Activated naive CD4-positive, alpha-beta T cell treated with anti-CD3 and anti-CD28 coated beads, Interleukin-2, amount 50 U/mL, for 24 hours (primary cell): ENCODE data around the gene OR5I1.
"Not testable (repeated sequence)": the region's sequence is repeated elsewhere in the genome, so short reads cannot be mapped to it uniquely, and the experiment has no call there.

Experiments
- H3K27ac Mint-ChIP-seq: one replicate; pipeline ENCODE4 v1.8.0; 2021; ENCODE audit warnings: mild to moderate bottlenecking, mixed read lengths
- H3K27me3 Mint-ChIP-seq: one replicate; pipeline ENCODE4 v1.8.0; 2021; ENCODE audit warnings: mixed read lengths
- H3K36me3 Mint-ChIP-seq: one replicate; pipeline ENCODE4 v1.8.0; 2021; ENCODE audit warnings: mixed read lengths
- H3K4me1 Mint-ChIP-seq: one replicate; pipeline ENCODE4 v1.8.0; 2021; ENCODE audit warnings: mixed read lengths
- H3K4me3 Mint-ChIP-seq: one replicate; pipeline ENCODE4 v1.8.0; 2021; ENCODE audit warnings: mild to moderate bottlenecking, mixed read lengths
- H3K9me3 Mint-ChIP-seq: one replicate; pipeline ENCODE4 v1.8.0; 2021; ENCODE audit warnings: mixed read lengths

Gene OR5I1

DNA sequence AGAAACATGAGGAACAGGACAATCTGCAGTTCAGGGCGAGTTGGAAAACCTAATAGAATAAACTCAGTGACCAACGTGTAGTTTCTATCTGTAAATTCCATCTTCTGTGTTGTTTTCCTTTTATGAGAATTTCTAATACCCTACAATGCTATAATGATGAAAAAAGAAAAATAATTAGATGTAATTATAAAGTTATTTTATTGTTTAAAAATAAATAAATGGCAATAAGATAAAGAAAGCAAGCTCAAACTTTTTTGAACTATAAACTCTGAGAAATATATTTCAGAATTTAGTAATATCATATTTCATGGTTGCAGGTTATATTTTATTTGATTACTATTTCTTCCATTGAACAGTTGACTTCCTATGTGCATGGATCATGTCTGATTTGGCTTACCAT lies at the start of gene OR5I1:
Gene OR5I1 (minus strand): TSS at position 101 of the 400 bp plus-strand sequence. CDS start 0 bp downstream, at position 101.
- Mint-ChIP-seq H3K4me3 (no peak within 1 kb of the TSS), H3K36me3 (no peaks in the 10 kb centered on the region), H3K9me3 (peaks cover 4% of the 10 kb centered on the region), H3K27me3 (no peaks in the 10 kb centered on the region), H3K27ac (no peak within 1 kb of the TSS), H3K4me1 (no peaks in the 10 kb centered on the region)

- Mint-ChIP-seq H3K4me3 (no peak overlapping the region), H3K9me3 (peaks cover 5% of the 10 kb centered on the region), H3K27ac (no peak overlapping the region), H3K36me3 (no peaks in the 10 kb centered on the region), H3K27me3 (no peaks in the 10 kb centered on the region), H3K4me1 (no peaks in the 10 kb centered on the region)
These were observed 34.7 kb upstream of the OR5I1 start for GRCh38 chr11:55970935-55971334.

DNA sequence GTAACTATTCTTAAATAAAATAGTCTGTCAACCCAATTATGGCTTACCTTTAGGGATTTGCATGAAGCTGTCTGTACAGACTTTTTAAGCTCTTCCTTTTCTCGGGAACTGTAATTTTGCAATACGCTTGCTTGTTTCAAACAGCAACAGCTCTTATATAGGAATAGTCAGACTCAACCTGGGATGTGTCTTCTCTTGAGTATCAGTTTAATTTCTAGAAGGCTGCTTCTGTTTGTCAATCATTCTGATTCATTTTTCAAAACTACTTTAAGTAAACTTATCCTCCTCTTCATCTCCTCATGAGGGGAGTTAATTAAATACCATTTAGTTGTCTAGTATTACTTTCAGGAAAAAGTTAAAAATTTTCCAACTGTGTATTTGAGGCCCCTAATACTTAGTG lies 33.6 kb upstream of the OR5I1 start, which contains the start of gene OR10AG1:
Gene OR10AG1 (minus strand): TSS at position 101 of the 400 bp plus-strand sequence. CDS start 38 bp downstream, at position 63.
- no peaks in the 10 kb centered on the region for H3K4me1 Mint-ChIP-seq
- H3K27ac Mint-ChIP-seq = no peak within 1 kb of the TSS

DNA sequence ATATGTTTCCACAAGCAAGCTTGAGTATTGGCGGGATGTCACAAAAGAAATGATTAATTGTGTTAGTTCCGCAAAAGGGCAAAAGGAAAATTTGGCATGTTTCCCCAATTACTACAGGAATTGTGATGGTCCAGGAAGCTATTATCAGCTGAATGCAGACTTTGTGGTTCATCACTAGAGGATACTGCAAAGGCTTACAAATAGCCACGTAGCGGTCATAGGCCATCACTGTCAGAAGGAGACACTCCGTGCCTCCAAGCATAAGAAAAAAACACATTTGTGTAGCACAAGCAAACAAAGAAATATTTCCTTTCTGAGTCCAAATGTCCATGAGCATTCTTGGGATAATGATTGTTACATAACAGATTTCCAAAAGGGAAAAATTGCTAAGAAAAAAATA lies 31.7 kb upstream of the OR5I1 start:
- H3K27me3 Mint-ChIP-seq = no peaks in the 10 kb centered on the region
- H3K27ac Mint-ChIP-seq = no peak overlapping the region
- H3K4me3 Mint-ChIP-seq = no peak overlapping the region

More for the DNA sequence above, 33.6 kb upstream of the OR5I1 start, which contains the start of gene OR10AG1:
- peaks cover 5% of the 10 kb centered on the region for H3K9me3 Mint-ChIP-seq
- no peaks in the 10 kb centered on the region for H3K27me3 Mint-ChIP-seq
- no peak within 1 kb of the TSS for H3K4me3 Mint-ChIP-seq
- H3K36me3 Mint-ChIP-seq = no peaks in the 10 kb centered on the region

GRCh38 chr11:55966391-55966790 lies 30.2 kb upstream of the OR5I1 start:
- Mint-ChIP-seq H3K4me1 (no peaks in the 10 kb centered on the region), H3K27me3 (no peaks in the 10 kb centered on the region), H3K9me3 (peaks cover 10% of the 10 kb centered on the region), H3K36me3 (no peaks in the 10 kb centered on the region), H3K4me3 (no peak overlapping the region), H3K27ac (no peak overlapping the region)

More for the DNA sequence above, 31.7 kb upstream of the OR5I1 start:
- Mint-ChIP-seq H3K9me3 (peaks cover 6% of the 10 kb centered on the region), H3K4me1 (no peaks in the 10 kb centered on the region), H3K36me3 (no peaks in the 10 kb centered on the region)

DNA sequence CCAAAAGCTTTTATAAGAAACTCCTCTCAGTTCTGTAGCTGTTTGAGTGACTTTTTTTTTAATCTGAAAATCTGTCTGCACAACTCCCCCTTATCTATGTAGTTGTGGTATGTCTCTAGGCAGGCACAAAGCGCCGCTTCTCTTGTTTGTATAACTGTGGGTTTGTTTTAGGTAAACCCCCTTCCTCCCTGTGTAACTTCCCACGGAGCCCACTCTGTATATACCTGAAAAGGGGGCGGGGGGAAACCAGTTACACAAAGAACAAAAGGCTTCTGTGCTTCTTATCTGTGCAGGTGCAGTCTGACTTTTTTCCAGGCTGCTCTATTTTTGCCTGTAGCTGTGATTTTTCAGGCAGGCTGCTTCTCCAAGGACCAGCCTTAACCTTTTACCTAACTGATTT lies 20.3 kb upstream of the OR5I1 start:
- Mint-ChIP-seq H3K4me1 (no peaks in the 10 kb centered on the region), H3K36me3 (no peaks in the 10 kb centered on the region), H3K9me3 (no peaks in the 10 kb centered on the region), H3K27ac (no peak overlapping the region), H3K4me3 (no peak overlapping the region), H3K27me3 (no peaks in the 10 kb centered on the region)

DNA sequence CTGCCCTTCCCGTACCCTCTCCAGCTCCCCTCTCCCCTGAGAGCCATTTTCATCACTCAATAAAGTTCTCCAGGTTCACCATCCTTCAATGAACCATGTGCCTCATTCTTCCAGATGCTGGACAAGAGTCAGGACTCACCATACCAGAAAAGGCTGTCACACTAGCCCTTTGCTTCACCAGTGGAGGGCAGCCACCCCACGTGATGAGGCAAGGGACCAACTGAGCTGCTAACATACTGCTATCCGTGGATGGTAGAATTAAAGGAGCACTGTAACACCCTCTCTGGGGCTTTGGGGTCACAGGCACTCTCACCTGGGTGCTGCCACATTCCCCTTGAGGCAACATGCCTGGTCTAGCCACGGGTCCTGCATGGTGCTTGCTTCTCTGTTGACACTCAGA lies 13.1 kb upstream of the OR5I1 start:
- H3K36me3 Mint-ChIP-seq = no peaks in the 10 kb centered on the region

DNA sequence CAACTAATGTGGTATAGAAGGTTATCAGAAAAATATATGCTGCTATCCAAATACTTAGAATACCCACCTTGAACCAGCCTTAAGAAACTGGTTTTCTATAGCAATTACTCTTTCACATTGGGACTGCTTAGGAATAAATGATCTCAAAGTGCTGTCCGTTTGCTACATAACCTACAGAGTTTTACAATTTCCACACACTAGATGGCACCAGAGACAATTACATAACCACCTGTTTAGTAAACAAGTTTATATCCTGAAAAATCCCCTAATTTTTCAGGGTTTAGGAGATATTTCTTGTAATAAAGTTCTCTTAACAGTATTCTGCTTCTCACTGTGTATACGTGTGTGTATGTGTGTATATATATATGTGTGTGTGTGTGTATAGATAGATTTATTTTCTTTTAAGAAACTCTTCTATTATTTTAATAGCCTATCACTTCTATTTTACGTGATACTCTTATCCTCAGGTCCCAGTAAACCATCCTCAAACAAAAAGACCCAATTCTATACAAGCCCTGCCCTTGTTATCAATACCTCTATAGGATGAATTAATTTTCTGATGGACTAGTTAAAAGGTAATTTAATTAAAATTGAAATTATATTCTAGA lies 6.7 kb upstream of the OR5I1 start:
- no peaks in the 10 kb centered on the region for H3K36me3 Mint-ChIP-seq
- H3K4me3 Mint-ChIP-seq = no peak overlapping the region
- H3K9me3 Mint-ChIP-seq = peaks cover 4% of the 10 kb centered on the region
- no peaks in the 10 kb centered on the region for H3K4me1 Mint-ChIP-seq
- no peak overlapping the region for H3K27ac Mint-ChIP-seq
- H3K27me3 Mint-ChIP-seq = no peaks in the 10 kb centered on the region

More for the DNA sequence above, 13.1 kb upstream of the OR5I1 start:
- Mint-ChIP-seq H3K9me3 (peaks cover 5% of the 10 kb centered on the region), H3K4me3 (no peak overlapping the region), H3K4me1 (no peaks in the 10 kb centered on the region), H3K27me3 (no peaks in the 10 kb centered on the region), H3K27ac (no peak overlapping the region)

GRCh38 chr11:55920537-55920936 lies 15.7 kb downstream of the OR5I1 start:
- Mint-ChIP-seq H3K36me3 (no peaks in the 10 kb centered on the region), H3K4me3 (no peak overlapping the region), H3K27ac (no peak overlapping the region), H3K4me1 (no peaks in the 10 kb centered on the region), H3K27me3 (no peaks in the 10 kb centered on the region), H3K9me3 (no peaks in the 10 kb centered on the region)

- no peak within 1 kb of the TSS for H3K27ac Mint-ChIP-seq
- no peaks in the 10 kb centered on the region for H3K4me1 Mint-ChIP-seq
- no peaks in the 10 kb centered on the region for H3K36me3 Mint-ChIP-seq
- H3K4me3 Mint-ChIP-seq = no peak within 1 kb of the TSS
- no peaks in the 10 kb centered on the region for H3K27me3 Mint-ChIP-seq
- H3K9me3 Mint-ChIP-seq = peaks cover 8% of the 10 kb centered on the region
These were observed 21.7 kb downstream of the OR5I1 start, which contains the start of gene OR5W2 for GRCh38 chr11:55914482-55914881. OR5W2 (minus strand) TSS chr11:55914582; CDS start chr11:55914582, 0 bp downstream.

GRCh38 chr11:55902308-55902707 lies 33.9 kb downstream of the OR5I1 start:
- Mint-ChIP-seq H3K27me3 (no peaks in the 10 kb centered on the region), H3K36me3 (no peaks in the 10 kb centered on the region), H3K4me1 (no peaks in the 10 kb centered on the region), H3K9me3 (peaks cover 9% of the 10 kb centered on the region), H3K4me3 (no peak overlapping the region), H3K27ac (no peak overlapping the region)

GRCh38 chr11:55895216-55895615 lies 41.0 kb downstream of the OR5I1 start:
- H3K36me3 Mint-ChIP-seq = no peaks in the 10 kb centered on the region
- peaks cover 4% of the 10 kb centered on the region for H3K9me3 Mint-ChIP-seq
- H3K27ac Mint-ChIP-seq = no peak overlapping the region
- H3K4me3 Mint-ChIP-seq = no peak overlapping the region
- no peaks in the 10 kb centered on the region for H3K4me1 Mint-ChIP-seq
- H3K27me3 Mint-ChIP-seq = no peaks in the 10 kb centered on the region

DNA sequence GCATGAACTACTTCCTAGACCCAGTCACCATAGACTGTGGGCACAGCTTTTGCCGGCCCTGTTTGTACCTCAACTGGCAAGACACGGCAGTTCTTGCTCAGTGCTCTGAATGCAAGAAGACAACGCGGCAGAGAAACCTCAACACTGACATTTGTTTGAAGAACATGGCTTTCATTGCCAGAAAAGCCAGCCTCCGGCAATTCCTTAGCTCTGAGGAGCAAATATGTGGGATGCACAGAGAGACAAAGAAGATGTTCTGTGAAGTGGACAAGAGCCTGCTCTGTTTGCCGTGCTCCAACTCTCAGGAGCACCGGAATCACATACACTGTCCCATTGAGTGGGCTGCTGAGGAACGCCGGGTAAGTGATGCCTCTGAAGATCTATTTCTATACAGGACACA lies 50.7 kb downstream of the OR5I1 start:
- not testable (repeated sequence) for H3K36me3 Mint-ChIP-seq, H3K27me3 Mint-ChIP-seq, H3K27ac Mint-ChIP-seq, H3K9me3 Mint-ChIP-seq, H3K4me1 Mint-ChIP-seq, H3K4me3 Mint-ChIP-seq
